ENCODE data around the gene DNAL1.

The DNAL1 gene

GRCh38 chr14:73742520-73743238, 97.9 kb downstream of the DNAL1 start:
- TF ChIP-seq CTCF (IDR thresholded peaks at IDR 0.05; ENCODE audit: insufficient read depth, low read depth, low read length, missing control alignments), result no peak
- DNase-seq (ENCODE audit: low read depth), result no peak
- H3K4me3 ChIP-seq (ENCODE audit: low read depth, low read length), result peak overlapping the region; percentile 34

- peak overlapping the region; percentile 21 for H3K4me3 ChIP-seq (ENCODE audit: low read depth, low read length)
- peak; percentile 88 for DNase-seq (ENCODE audit: low read depth)
- no peak for TF ChIP-seq CTCF (IDR thresholded peaks at IDR 0.05; ENCODE audit: insufficient read depth, low read depth, low read length, missing control alignments)
Measured at GRCh38 chr14:73743431-73743931, 98.7 kb downstream of the DNAL1 start.

- TF ChIP-seq CTCF (IDR thresholded peaks at IDR 0.05; ENCODE audit: insufficient read depth, low read depth, low read length, missing control alignments), result no peak
- no peak for DNase-seq (ENCODE audit: low read depth)
- H3K4me3 ChIP-seq (ENCODE audit: low read depth, low read length), result no peak overlapping the region
Measured at GRCh38 chr14:73744175-73744867, 99.5 kb downstream of the DNAL1 start.

GRCh38 chr14:73744874-73745529, 100.2 kb downstream of the DNAL1 start:
- DNase-seq (ENCODE audit: low read depth), result no peak
- no peak overlapping the region for H3K4me3 ChIP-seq (ENCODE audit: low read depth, low read length)
- TF ChIP-seq CTCF (IDR thresholded peaks at IDR 0.05; ENCODE audit: insufficient read depth, low read depth, low read length, missing control alignments), result no peak

- DNase-seq (ENCODE audit: low read depth), result no peak
- TF ChIP-seq CTCF (IDR thresholded peaks at IDR 0.05; ENCODE audit: insufficient read depth, low read depth, low read length, missing control alignments), result no peak
- H3K4me3 ChIP-seq (ENCODE audit: low read depth, low read length), result no peak overlapping the region
Measured at GRCh38 chr14:73745571-73746519, 101.1 kb downstream of the DNAL1 start.
